Activated CD4-positive, alpha-beta T cell treated with anti-CD3 and anti-CD28 coated beads, Interleukin-2, amount 50 U/mL, for 48 hours (primary cell): ENCODE results near the gene BSN.

Experiments
- DNase-seq, 2 experiments: peaks; one replicate each; pipeline ENCODE4 v3.0.0-alpha.2; 2020

The BSN gene

GRCh38 chr3:49657208-49657915 is 103.1 kb downstream of the BSN start:
- DNase-seq: no peak

- no peak for DNase-seq
These were observed 104.4 kb downstream of the BSN start for GRCh38 chr3:49658711-49659110.

DNA sequence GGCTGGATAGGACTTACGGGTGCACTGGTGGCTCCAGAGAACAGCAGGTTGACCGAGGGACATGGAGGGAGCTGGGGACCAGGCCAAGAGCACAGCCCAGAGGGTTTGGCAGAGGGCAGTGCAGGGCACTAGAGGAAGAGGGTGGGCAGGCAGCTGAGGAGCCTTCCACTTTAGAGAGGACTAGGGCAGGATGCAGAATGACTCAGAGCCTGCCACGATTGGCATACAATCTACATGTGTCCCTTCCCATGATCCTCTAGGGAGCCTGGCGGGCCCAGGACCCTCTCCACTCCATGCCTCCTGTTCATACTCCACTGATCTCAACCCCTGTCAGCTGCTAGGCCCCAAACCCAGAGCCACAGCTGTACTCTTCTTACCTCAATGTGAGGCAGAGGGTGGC is 105.5 kb downstream of the BSN start:
- no peak for DNase-seq

GRCh38 chr3:49661281-49661680 is 107.0 kb downstream of the BSN start:
- DNase-seq: no peak

GRCh38 chr3:49662021-49662420 is 107.7 kb downstream of the BSN start:
- no peak for DNase-seq

- DNase-seq: no peak
These were observed 108.6 kb downstream of the BSN start for GRCh38 chr3:49662720-49663413.

DNA sequence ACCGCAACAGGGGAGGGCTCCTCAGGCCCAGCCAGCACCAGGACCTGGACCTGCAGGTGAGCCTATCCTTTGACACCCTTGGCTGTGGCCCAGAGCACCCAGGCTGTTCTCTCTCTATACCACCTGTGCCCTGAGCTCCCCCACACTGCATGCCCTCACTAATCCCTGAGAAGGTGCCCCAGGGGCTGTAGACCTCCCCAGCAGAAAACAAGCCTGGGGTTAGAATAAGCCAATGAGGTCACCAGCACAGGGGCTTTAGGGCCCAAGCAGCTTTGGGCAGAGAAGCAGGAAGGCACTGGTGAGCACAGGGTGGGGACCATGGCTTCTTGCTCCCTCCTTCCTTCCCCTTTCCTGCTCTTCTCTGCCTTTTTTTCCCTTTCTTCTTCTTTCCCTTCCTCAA is 109.6 kb downstream of the BSN start:
- DNase-seq: no peak

- DNase-seq: no peak
These were observed 110.0 kb downstream of the BSN start for GRCh38 chr3:49664300-49664699.

DNA sequence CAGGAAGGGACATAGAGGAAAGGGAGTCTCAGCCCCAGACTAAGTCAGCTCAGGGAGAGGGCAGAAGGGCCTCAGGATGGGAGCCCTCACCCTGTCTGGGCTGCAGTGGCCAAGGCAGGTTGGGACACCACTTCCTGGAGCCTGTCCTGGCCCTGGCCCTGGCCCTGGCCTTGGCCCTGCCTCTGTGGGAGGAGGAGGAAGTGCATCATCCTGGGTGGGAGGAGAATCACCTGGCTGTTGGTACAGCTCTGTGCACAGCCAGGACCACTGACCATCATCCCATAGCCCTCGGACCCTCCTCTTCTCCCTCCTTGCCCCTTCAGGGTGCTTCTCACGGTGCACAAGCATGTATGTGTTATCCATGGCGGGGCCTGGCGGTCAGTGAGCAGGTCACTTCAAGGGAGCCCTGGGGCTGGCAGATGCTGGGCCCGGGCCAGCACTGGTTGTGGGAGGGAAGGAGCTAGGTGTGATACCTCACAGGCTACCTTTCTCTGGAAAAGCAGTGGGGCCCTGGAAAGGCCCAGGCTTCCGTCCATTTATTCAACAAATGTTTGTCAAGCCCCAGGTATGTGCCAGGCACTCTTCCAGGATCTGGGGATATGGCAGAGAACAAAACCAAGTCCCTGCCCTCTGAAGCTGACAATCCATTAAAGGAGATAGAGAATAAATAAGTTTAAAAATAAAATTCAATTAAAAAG is 111.7 kb downstream of the BSN start:
- no peak for DNase-seq

DNA sequence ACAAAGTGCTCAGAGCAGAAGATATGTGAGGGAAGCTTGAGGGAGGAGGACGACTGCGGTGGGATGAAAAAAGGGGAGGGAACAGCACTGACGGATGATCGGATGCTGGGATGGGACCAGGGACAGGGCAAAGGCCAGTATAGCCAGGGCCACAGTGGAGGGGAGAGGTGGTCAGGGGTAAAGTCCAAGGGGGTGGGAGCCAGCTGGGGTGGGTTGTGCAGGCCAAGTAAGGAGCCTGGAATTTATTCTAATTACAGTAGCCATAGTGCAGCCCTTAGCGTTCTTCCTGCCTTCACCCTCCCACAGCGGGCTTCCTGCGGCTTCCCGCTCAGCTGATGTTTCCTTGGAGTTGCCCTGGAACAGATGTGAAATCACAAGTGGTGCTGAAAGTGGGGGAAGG is 112.3 kb downstream of the BSN start:
- no peak for DNase-seq

DNA sequence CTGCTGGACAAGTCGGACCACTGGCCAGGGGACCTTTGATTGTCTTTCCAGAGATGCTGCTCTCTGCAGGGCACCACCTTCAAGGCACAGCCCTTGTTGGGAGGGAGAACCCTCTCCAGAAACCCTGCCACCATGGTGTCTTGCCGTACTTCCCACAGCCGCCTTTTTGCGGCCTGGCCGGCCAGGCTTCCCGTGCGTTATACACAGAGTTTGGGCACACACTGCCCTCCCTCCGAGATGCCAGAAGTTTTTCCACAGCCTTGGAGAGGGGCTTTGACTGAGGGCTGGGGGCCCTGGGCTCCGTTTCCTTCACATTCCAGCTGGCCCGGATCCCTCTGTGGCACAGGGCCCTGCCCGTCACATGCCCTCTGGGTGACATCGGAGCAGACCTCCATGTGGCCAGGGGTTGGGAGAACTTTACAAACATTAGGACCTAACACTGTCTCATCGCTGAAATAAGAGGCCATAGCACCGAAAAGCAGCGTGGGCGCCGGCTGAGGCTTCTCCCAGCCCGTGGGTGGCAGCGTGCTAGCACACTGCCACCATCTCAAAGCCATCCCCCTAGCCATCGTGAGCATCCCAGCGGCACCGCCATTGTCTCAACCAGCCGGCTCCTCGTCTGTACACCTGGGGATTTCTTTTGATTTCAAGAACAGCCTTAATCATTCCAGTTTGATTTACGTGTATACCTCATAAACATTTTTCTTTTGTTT is 113.6 kb downstream of the BSN start:
- DNase-seq: no peak

GRCh38 chr3:49668414-49668797 is 114.1 kb downstream of the BSN start:
- no peak for DNase-seq

DNA sequence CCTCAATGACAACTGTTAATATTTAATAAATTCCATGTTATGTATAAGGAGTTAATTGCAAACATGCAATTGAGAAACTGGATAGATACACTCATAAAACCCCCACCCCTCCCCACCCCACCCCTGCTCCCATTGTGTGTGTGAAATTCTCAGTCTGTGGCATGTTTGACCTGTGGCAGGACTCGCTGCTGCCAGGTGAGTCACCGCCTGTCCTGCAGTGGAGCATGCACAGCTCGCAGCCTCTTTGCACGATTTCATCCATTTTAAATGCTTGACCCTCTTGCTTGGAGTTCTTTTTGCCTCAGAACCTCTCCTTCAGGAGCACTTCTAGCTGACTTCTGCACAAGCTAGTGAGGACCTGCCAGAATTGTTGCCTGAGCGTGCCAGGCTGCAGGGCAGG is 114.6 kb downstream of the BSN start:
- no peak for DNase-seq

DNA sequence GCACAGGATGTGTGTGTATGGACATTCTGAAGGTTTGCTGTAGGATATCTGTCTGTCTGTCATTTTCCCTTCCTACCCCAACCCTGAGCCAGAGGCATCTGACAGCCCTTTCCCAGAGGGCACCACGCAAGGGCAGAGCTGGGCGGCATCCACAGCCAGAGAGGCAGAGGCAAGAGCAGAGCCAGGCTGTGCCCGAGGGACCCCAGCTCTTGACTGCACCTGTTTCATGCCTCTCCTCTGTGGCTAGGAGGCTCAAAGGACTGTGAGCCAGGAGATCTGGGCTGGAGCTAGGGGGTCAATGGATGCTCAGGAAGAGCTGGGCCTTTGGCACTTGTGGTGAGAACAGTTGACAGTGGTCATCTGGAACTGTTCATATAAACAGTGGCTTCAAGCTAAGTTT is 115.1 kb downstream of the BSN start:
- DNase-seq: no peak

GRCh38 chr3:49670940-49671290 is 116.6 kb downstream of the BSN start:
- DNase-seq: no peak

DNA sequence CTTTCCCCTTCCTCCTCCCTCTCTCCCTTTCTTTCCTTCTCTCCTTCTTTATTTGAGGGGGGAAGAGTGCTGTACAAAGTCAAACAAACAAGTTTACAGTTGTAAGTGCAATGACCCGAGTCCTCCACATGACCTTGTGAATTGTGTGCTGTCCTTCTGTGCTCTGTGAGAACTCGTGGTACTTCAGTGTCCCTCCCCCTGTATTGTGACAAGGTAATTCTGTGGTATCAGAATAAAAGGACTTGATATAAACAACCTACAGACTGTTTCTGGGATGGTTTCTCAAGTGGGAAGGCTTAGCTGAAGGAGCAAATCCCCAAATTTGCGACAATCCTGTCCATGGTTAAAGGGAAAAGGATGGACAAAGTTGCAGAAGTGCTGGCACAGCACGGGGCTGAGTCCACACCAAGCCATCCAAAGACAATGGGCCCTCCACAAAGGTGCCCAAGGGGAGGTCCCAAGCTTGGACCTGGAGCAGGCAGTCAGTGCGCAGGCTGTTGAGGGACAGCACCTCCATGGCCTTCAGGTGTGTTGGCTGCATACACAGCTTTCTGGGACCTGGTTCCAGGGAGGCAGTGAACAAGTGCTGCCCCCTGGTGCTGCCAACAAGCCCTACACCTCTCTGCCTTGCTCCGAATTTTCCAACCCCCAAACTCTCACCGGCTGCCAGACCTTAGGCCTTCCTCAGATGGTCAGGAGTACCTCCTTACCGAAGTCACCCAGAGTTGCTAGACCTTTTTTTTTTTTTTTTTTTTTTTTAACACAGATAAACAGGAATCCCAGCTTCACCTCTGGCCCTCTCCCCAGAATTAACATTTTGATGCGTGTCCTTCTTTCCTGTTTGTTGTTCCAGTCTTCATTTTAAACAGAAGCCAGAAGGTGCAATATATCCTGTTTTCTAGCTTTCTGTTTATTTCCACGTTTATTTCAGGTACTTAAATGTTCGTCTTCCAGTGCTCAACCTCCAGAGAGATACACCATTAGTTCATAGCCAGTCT is 117.3 kb downstream of the BSN start:
- peak; percentile 78 to 83 for DNase-seq

DNA sequence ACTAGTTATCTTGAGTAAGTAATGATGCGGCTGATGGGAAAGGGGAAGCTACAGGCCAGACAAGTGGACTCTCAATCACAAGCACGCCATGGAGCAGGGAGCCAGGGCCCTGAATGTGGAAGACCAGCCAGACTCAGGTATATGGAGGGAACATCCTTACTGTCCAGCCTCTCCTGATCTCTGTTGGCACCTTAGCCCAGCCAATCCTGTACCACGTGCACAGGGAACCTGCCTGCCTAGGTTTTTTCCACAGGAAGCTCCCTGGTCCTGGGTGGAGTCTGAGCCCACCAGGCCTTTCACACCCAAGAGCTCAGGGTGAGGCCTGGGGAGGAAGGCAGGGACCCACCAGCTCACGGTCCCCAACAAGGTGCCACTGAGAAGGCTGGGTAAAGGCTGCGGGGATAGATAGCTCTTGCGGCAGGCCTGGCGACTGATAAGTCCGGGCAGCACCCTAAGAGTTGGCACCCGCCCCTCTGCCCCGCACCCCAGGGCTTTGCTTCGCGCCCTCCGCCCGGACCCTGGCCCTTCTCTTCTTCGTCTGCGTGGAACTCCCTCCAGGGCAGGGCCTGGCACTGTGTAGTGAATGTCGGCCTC is 118.9 kb downstream of the BSN start:
- peak in 1 of 2 experiments; percentile 50 for DNase-seq

DNA sequence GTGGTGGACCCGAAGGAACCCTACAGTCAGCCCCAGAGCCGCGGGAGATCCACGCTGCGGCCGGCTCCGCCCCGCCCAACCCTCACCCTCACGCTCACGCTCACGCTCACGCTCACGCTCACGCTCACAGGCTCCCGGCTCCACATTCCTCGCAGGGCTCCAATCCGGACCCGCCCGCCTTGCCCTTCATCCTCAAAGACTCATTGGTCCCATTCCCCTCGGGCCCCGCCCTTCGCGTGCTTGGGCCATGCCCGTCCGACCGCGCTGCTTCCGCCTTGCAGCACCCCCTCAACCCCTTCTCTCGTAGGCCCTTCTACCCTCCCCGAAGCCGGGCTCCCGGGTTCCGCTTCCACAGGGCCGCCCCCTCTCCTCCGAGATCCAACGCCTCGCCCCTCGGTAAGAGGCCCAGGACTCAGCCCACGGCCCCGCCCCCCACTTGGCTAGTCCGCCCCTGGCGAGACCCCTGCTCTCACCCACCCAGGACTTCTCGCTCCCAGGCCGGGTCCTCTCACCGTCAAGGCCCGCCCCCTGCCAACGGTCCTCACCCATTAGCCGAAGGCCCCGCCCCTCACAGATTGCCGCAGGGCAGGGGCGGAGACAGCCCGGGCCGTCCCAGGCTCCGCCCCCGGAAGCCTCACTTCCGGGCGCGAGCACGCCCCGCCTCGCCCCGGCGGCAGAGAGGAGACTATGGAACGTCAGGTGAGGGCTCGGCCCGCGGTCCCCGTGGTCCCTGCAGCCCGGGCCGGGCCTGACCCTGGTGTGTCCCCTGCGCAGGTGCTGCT is 119.6 kb downstream of the BSN start, which contains the start of gene APEH:
APEH (plus strand) TSS at position 637 of the 782 bp plus-strand sequence; CDS start at position 688, 51 bp downstream.
- DNase-seq: peak; percentile 99

GRCh38 chr3:49674497-49674983 is 120.3 kb downstream of the BSN start:
- DNase-seq: peak; percentile 32 to 46

DNA sequence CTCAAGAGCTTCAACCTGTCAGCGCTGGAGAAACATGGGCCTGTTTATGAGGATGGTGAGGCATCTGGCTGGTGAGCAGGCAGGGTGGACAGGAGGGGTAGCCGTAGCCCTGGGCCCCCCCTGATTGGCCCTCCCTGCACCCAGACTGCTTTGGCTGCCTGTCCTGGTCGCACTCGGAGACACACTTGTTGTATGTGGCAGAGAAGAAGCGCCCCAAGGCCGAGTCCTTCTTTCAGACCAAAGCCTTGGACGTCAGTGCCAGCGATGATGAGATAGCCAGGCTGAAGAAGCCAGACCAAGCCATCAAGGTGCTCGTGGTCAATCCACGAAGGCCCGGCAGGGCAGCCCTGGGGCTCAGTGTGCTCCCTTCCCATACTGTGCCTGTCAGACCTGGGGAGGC is 121.6 kb downstream of the BSN start:
- DNase-seq: no peak
